Left lung (tissue), 10 donors: ENCODE data around the gene CDH12. TPM values are rescaled to one million over a fixed set of nuclear protein-coding genes. Genes with fewer than 3 reads are reported as not detected.
"Not testable (repeated sequence)": the region's sequence is repeated elsewhere in the genome, so short reads cannot be mapped to it uniquely, and the experiment has no call there.

Experiments used
- ATAC-seq: fragments of 200-7000 bp; cut with Tn5 transposase; one replicate; pipeline ENCODE4 v1.9.1; 2020; ENCODE audit warnings: moderate library complexity
- DNase-seq, 4 donors: peaks; one replicate each; pipeline ENCODE4 v3.0.0-alpha.2; 2013 to 2020
- H3K27ac ChIP-seq, 2 donors: fragments of 200-600 bp; sonication (generic) in 1 of 2; one replicate each; pipeline versions ENCODE4 v1.5.0 to v1.8.0; 2020 to 2021
- H3K27me3 ChIP-seq, 2 donors: fragments of 200-600 bp; sonication (generic) in 1 of 2; one replicate each; pipeline versions ENCODE4 v1.5.0 to v1.8.0; 2020 to 2021
- H3K36me3 ChIP-seq, 2 donors: fragments of 200-600 bp; sonication (generic) in 1 of 2; one replicate each; pipeline versions ENCODE4 v1.5.0 to v1.8.0; 2020 to 2021
- H3K4me1 ChIP-seq, 2 donors: fragments of 200-600 bp; one replicate each; pipeline ENCODE4 v1.8.0; 2021
- H3K4me3 ChIP-seq, 2 donors: fragments of 200-600 bp; sonication (generic) in 1 of 2; one replicate each; pipeline versions ENCODE4 v1.5.0 to v1.8.0; 2020 to 2021; ENCODE audit warnings: mild to moderate bottlenecking in 1 of 2
- H3K9me3 ChIP-seq, 2 donors: fragments of 200-600 bp; sonication (generic) in 1 of 2; one replicate each; pipeline versions ENCODE4 v1.5.0 to v1.8.0; 2020 to 2021
- CTCF ChIP-seq, 2 donors: fragments of 200-600 bp; sonication (generic) in 1 of 2; IDR thresholded peaks; one replicate each; pipeline versions ENCODE4 v1.5.0 to v1.8.0; 2021; ENCODE audit warnings: antibody characterized with exemption in 2 of 2
- intact Hi-C, 2 donors: fragments of 100-400 bp; cut with DNase I; formaldehyde crosslinking; loops; one replicate each; pipeline versions ENCODE4 v1.11.2 to v1.14.2; 2022
- polyA plus RNA-seq, 6 donors: library from polyadenylated mRNA; unstranded; fragments of 120-200 nt; gene quantifications; one replicate each; pipeline ENCODE4 v1.2.1, GENCODE V29; 2013; ENCODE audit not compliant: insufficient read length in 6 of 6
- total RNA-seq, 2 donors: library from RNA; stranded (reverse); fragmentation: NEBNext Ultra II Directional; extraction: Animal tissue kit (Norgen Biotek cat#: 25700); gene quantifications; one replicate each; pipeline ENCODE4 v1.2.1, GENCODE V29; 2021
- donor health status: DM: no; HTN: yes; CAD: no.
- donor health status: DM: no; HTN: no; CAD: no.

CDH12 gene
- total and polyA plus RNA-seq, 8 donors: 2.6 to 6.5 (median 5.2) TPM; not detected in 2

DNA sequence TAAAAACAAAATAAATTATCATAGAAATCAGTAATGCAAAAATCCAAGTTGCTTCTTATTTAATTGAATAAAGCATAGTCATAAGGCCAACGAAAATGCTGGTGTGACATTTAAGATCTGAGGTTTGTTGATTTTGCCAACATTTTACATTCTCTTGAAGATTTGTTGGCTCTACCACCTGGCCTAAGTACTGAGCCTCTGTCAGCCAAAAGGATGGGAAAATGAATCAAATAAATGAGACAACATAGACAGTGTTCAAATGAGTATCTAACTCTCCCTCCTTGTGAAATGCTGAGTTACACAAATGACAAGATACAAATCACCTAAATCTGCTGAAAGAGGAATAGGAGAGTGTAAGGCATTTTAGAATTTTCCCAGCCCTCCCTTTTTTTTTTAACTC, 575.0 kb downstream of the CDH12 start:
- DNase-seq (no peak), ATAC-seq (no peak)
- intact Hi-C loops: no loop called here
- Histone ChIP-seq H3K9me3 (peaks cover 0 to 12% of the 10 kb centered on the region in 2 donors), H3K27me3 (no peaks in the 10 kb centered on the region), H3K27ac (no peak overlapping the region), H3K36me3 (no peaks in the 10 kb centered on the region), H3K4me3 (no peak overlapping the region), H3K4me1 (no peaks in the 10 kb centered on the region)
- no peak for TF ChIP-seq CTCF (IDR thresholded peaks at IDR 0.05)

DNA sequence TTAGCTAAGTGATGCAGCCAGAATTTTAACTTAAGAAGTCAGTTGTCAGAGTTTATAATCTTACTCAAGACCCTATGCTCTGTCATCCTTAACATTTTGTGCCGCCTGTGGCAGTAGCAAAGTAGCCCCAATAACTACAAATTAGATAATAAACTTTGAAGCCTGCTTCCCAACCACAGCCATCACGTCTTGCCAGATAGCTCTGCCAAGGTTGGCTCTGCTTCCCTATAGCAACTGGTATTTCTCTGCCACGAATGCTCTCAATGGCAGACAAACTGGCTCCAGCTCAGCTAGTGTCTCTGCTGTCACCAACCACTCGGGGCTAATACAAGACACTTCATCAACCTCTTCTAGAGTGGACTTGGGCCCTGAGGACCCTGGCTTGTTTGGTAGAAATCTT, 576.1 kb downstream of the CDH12 start:
- H3K27me3 ChIP-seq: no peaks in the 10 kb centered on the region
- TF ChIP-seq CTCF (IDR thresholded peaks at IDR 0.05): no peak
- ATAC-seq: no peak
- no peaks in the 10 kb centered on the region for H3K36me3 ChIP-seq
- peaks cover 0 to 8% of the 10 kb centered on the region in 2 donors for H3K9me3 ChIP-seq
- H3K4me1 ChIP-seq: no peaks in the 10 kb centered on the region
- DNase-seq: no peak
- H3K27ac ChIP-seq: no peak overlapping the region
- intact Hi-C loops: no loop called here
- H3K4me3 ChIP-seq: no peak overlapping the region

DNA sequence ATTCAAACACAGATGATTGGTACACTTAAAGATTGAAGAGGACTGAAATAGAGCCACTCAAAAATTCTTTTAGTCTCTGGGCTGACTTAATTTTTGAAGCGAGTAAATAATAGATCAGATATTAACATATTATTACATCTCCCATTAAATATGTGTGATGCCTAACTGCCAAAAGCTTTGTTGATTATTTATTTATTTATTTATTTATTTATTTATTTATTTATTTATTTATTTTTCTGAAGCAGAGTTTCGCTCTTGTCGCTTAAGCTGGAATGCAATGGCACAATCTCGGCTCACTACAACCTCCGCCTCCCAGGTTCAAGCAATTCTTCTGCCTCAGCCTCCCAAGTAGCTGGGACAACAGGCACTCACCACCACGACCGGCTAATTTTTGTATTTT, 587.3 kb downstream of the CDH12 start:
- H3K9me3 ChIP-seq, H3K27me3 ChIP-seq, H3K27ac ChIP-seq, intact Hi-C loops, H3K36me3 ChIP-seq, DNase-seq, ATAC-seq, H3K4me1 ChIP-seq, H3K4me3 ChIP-seq: not testable (repeated sequence)

GRCh38 chr5:22258139-22258538, 595.0 kb downstream of the CDH12 start:
- no peak overlapping the region for H3K27ac ChIP-seq
- H3K4me3 ChIP-seq: no peak overlapping the region
- ATAC-seq (no peak), DNase-seq (no peak)
- TF ChIP-seq CTCF (IDR thresholded peaks at IDR 0.05): no peak
- H3K27me3 ChIP-seq: no peaks in the 10 kb centered on the region
- no peaks in the 10 kb centered on the region for H3K36me3 ChIP-seq
- no peaks in the 10 kb centered on the region for H3K4me1 ChIP-seq
- intact Hi-C loops: no loop called here
- H3K9me3 ChIP-seq: peaks cover 0 to 2% of the 10 kb centered on the region in 2 donors

DNA sequence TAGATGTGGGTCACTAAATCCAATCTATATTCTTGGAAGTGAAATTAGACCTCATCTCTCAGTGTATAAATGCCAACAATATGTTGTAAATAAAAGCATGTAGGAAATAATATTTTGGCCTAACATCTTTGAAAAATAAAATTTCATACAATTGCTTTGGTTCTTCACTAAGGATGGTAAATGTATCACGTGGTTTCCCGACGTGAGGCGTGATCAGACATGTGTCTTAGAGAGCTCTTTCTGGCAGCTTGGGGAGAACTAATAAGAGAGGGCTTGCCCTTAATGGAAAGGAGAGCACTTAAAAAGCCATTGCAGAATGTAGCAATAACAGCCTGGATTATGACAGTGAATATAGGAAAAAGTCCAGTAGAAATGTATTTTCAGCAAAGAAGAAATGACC, 602.6 kb downstream of the CDH12 start:
- no peak for TF ChIP-seq CTCF (IDR thresholded peaks at IDR 0.05)
- no peak for DNase-seq
- Histone ChIP-seq H3K9me3 (no peaks in the 10 kb centered on the region), H3K36me3 (no peaks in the 10 kb centered on the region), H3K27ac (no peak overlapping the region), H3K4me1 (no peaks in the 10 kb centered on the region), H3K4me3 (no peak overlapping the region), H3K27me3 (no peaks in the 10 kb centered on the region)
- no peak for ATAC-seq
- intact Hi-C loops: no loop called here

GRCh38 chr5:22249209-22249729, 603.9 kb downstream of the CDH12 start:
- H3K4me1 ChIP-seq: no peaks in the 10 kb centered on the region
- no peaks in the 10 kb centered on the region for H3K27me3 ChIP-seq
- DNase-seq: no peak
- H3K4me3 ChIP-seq: no peak overlapping the region
- no peak for TF ChIP-seq CTCF (IDR thresholded peaks at IDR 0.05)
- intact Hi-C loops: no loop called here
- no peak for ATAC-seq
- H3K27ac ChIP-seq: no peak overlapping the region
- H3K36me3 ChIP-seq: no peaks in the 10 kb centered on the region
- no peaks in the 10 kb centered on the region for H3K9me3 ChIP-seq
